Activated T-helper 1 cell treated with anti-CD3 and anti-CD28 coated beads, Interleukin-12 subunit alpha, Interleukin-12 subunit beta, Interleukin-2, Interleukin-4 antibody, amounts not matched to agents 30 ng/mL and 10 ng/mL and 1 ng/mL, durations not matched to agents 14 hours and 24 hours and 36 hours (primary cell): ENCODE data around the gene TBC1D10A. TPM values are rescaled to one million over a fixed set of nuclear protein-coding genes. Genes with fewer than 3 reads are reported as not detected.
A peak's percentile ranks its signal among the peaks of the same experiment; 100 is the strongest.

Source experiments
- DNase-seq: peaks from one replicate; pipeline ENCODE4 v3.0.0; 2021; ENCODE audit warnings: low spot score
- H3K27ac Mint-ChIP-seq: one replicate; pipeline ENCODE4 v1.8.0; 2021; ENCODE audit warnings: mild to moderate bottlenecking, mixed read lengths
- H3K27me3 Mint-ChIP-seq: one replicate; pipeline ENCODE4 v1.8.0; 2022; ENCODE audit warnings: mild to moderate bottlenecking, moderate library complexity, mixed read lengths; ENCODE audit not compliant: insufficient read depth
- H3K36me3 Mint-ChIP-seq: one replicate; pipeline ENCODE4 v1.8.0; 2021; ENCODE audit warnings: low read depth, mixed read lengths
- H3K4me1 Mint-ChIP-seq: one replicate; pipeline ENCODE4 v1.8.0; 2021; ENCODE audit warnings: low read depth, mixed read lengths
- H3K4me3 Mint-ChIP-seq: one replicate; pipeline ENCODE4 v1.8.0; 2021; ENCODE audit warnings: mild to moderate bottlenecking, moderate library complexity, mixed read lengths
- H3K9me3 Mint-ChIP-seq: one replicate; pipeline ENCODE4 v1.8.0; 2021; ENCODE audit warnings: mixed read lengths
- intact Hi-C: fragments of 100-400 bp; cut with micrococcal nuclease; formaldehyde crosslinking; loops from one replicate; pipeline ENCODE4 v1.15.1; 2024
- total RNA-seq: library from RNA; stranded (reverse); gene quantifications from 2 replicates; pipeline ENCODE4 v1.2.3, GENCODE V29; 2022

TBC1D10A gene
- total RNA-seq, 1 donor from 2014 or later, result 17.3 TPM

- Mint-ChIP-seq H3K9me3 (no peaks in the 10 kb centered on the region), H3K27ac (peak overlapping the region; percentile 83), H3K4me3 (peak overlapping the region; percentile 78), H3K36me3 (peaks cover 32% of the 10 kb centered on the region), H3K4me1 (peaks cover 70% of the 10 kb centered on the region), H3K27me3 (no peaks in the 10 kb centered on the region)
- no peak for DNase-seq
- intact Hi-C loops, result loop anchor here (2.0 kb wide), 1 partner anchor 27 kb away; no protein-coding TSS in a partner anchor
Measured at GRCh38 chr22:30247561-30247960, 79.2 kb downstream of the TBC1D10A start.

DNA sequence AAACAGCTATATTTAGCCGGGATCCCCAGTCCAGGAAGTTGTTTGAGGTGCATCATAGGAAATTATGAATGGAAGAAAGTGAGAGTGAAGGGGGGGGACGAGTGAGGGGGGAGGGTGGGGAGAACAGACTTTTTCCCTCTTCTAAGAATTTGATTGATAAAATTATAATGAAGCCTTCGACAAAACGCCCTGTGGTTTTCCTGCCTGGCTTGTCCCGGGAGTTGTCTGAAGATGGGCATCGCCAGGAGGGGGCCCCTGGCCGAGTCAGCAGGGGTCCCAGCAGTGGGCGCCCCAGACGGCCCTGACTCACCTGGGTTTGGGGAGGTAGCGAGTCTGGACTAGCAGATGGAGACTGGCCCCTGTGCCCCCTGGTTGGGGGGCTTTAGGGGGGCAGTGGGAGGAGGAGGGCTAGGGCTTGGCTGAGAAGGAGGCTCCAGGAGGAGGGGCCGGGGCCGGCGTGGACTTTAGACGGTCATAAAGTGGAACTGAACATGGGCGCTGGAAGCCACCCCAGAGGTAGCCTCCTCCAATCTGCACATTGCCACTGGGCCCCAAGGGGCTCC is 79.8 kb downstream of the TBC1D10A start:
- Mint-ChIP-seq H3K27me3 (no peaks in the 10 kb centered on the region), H3K36me3 (peaks cover 36% of the 10 kb centered on the region), H3K4me1 (peaks cover 65% of the 10 kb centered on the region), H3K4me3 (peak overlapping the region; percentile 78), H3K9me3 (no peaks in the 10 kb centered on the region), H3K27ac (peak overlapping the region; percentile 83)
- intact Hi-C loops, result loop anchor here (1.0 to 2.0 kb wide), 7 partner anchors 19 to 88 kb away; partner anchors contain the start of genes CASTOR1 and OSM
- DNase-seq, result no peak

- no peaks in the 10 kb centered on the region for H3K27me3 Mint-ChIP-seq
- DNase-seq, result peak; percentile 53
- H3K4me3 Mint-ChIP-seq, result peak within 1 kb of the TSS; percentile 100
- H3K9me3 Mint-ChIP-seq, result no peaks in the 10 kb centered on the region
- H3K4me1 Mint-ChIP-seq, result peaks cover 64% of the 10 kb centered on the region
- H3K36me3 Mint-ChIP-seq, result peaks cover 40% of the 10 kb centered on the region
- peak within 1 kb of the TSS; percentile 100 for H3K27ac Mint-ChIP-seq
- intact Hi-C loops, result loop anchor here (1.0 to 2.0 kb wide), 7 partner anchors 20 to 87 kb away; partner anchors contain the start of genes CASTOR1 and OSM
Measured at GRCh38 chr22:30245985-30246813, 80.5 kb downstream of the TBC1D10A start, which contains the start of gene LIF. TSS of gene LIF (minus strand) at chr22:30246759. CDS start at chr22:30246695, 64 bp downstream.

- no peak for DNase-seq
- Mint-ChIP-seq H3K9me3 (no peaks in the 10 kb centered on the region), H3K36me3 (peaks cover 48% of the 10 kb centered on the region), H3K27me3 (no peaks in the 10 kb centered on the region), H3K4me1 (peaks cover 71% of the 10 kb centered on the region), H3K4me3 (peak overlapping the region; percentile 100), H3K27ac (peak overlapping the region; percentile 100)
- intact Hi-C loops, result no loop called here
Measured at GRCh38 chr22:30245181-30245984, 81.4 kb downstream of the TBC1D10A start.

- H3K4me1 Mint-ChIP-seq, result peaks cover 64% of the 10 kb centered on the region
- peak overlapping the region; percentile 100 for H3K27ac Mint-ChIP-seq
- peak overlapping the region; percentile 100 for H3K4me3 Mint-ChIP-seq
- no peak for DNase-seq
- intact Hi-C loops, result no loop called here
- peaks cover 51% of the 10 kb centered on the region for H3K36me3 Mint-ChIP-seq
- no peaks in the 10 kb centered on the region for H3K27me3 Mint-ChIP-seq
- no peaks in the 10 kb centered on the region for H3K9me3 Mint-ChIP-seq
Measured at GRCh38 chr22:30244641-30245040, 82.1 kb downstream of the TBC1D10A start.

DNA sequence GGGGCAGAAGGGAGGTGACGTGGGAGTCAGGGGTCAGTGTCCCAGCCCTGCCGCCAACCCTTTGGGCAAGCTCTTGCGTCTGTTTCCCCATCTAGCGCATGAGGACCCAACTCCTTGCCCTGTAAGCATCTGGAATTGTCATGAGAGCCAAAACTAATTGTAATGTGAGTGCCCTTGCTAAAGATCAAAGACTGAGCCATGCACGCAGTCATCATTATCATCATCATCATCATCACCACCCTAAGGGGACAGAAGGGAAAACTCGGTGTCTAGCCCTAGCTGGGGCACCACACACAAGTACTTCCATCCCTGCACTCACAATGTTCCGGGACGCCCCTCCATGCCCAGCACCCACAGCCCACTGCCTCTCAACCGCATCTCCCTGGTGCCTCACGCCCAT is 82.7 kb downstream of the TBC1D10A start:
- Mint-ChIP-seq H3K4me1 (peaks cover 64% of the 10 kb centered on the region), H3K27ac (peak overlapping the region; percentile 100), H3K36me3 (peaks cover 53% of the 10 kb centered on the region), H3K4me3 (peak overlapping the region; percentile 100), H3K9me3 (no peaks in the 10 kb centered on the region), H3K27me3 (no peaks in the 10 kb centered on the region)
- intact Hi-C loops, result no loop called here
- DNase-seq, result no peak

- Mint-ChIP-seq H3K27me3 (no peaks in the 10 kb centered on the region), H3K4me3 (peak overlapping the region; percentile 100), H3K27ac (peak overlapping the region; percentile 100), H3K36me3 (peaks cover 54% of the 10 kb centered on the region), H3K4me1 (peaks cover 65% of the 10 kb centered on the region), H3K9me3 (no peaks in the 10 kb centered on the region)
- DNase-seq, result no peak
- intact Hi-C loops, result loop anchor here (1.0 kb wide), 1 partner anchor 45 kb away; no protein-coding TSS in a partner anchor
Measured at GRCh38 chr22:30243661-30244060, 83.1 kb downstream of the TBC1D10A start.

Other genes with a start within 250 kb of the TBC1D10A start
- 0.21 TPM in 1 of 2 replicates, not detected in the other for gene HORMAD2, start 246.5 kb downstream of the TBC1D10A start, total RNA-seq
- gene LIF, start 80.2 kb downstream of the TBC1D10A start, total RNA-seq, result 450 and 455 TPM in 2 replicates
- gene OSM, start 60.1 kb downstream of the TBC1D10A start, total RNA-seq, result 76.7 and 78.3 TPM in 2 replicates
- 5.6 and 8.8 TPM in 2 replicates for gene CASTOR1, start 37.4 kb downstream of the TBC1D10A start, total RNA-seq
- 308 and 310 TPM in 2 replicates for gene SF3A1, start 30.0 kb upstream of the TBC1D10A start, total RNA-seq
- 2.4 and 3.0 TPM in 2 replicates for gene CCDC157, start 30.1 kb upstream of the TBC1D10A start, total RNA-seq
- 10.3 and 13.2 TPM in 2 replicates for gene RNF215, start 60.5 kb upstream of the TBC1D10A start, total RNA-seq
- 25.6 and 27.0 TPM in 2 replicates for gene SEC14L2, start 70.1 kb upstream of the TBC1D10A start, total RNA-seq
- gene MTFP1, start 98.8 kb upstream of the TBC1D10A start, total RNA-seq, result 72.0 and 72.9 TPM in 2 replicates
- not detected in 2 replicates for gene SEC14L3, start 145.1 kb upstream of the TBC1D10A start, total RNA-seq
- not detected in 2 replicates for gene SEC14L4, start 178.8 kb upstream of the TBC1D10A start, total RNA-seq
- not detected in 2 replicates for gene SEC14L6, start 219.8 kb upstream of the TBC1D10A start, total RNA-seq
- gene GAL3ST1, start 247.7 kb upstream of the TBC1D10A start, total RNA-seq, result not detected in 2 replicates